ENCODE data around the gene TCEAL7.
A peak's percentile ranks its signal among the peaks of the same experiment; 100 is the strongest.

TCEAL7 gene

DNA sequence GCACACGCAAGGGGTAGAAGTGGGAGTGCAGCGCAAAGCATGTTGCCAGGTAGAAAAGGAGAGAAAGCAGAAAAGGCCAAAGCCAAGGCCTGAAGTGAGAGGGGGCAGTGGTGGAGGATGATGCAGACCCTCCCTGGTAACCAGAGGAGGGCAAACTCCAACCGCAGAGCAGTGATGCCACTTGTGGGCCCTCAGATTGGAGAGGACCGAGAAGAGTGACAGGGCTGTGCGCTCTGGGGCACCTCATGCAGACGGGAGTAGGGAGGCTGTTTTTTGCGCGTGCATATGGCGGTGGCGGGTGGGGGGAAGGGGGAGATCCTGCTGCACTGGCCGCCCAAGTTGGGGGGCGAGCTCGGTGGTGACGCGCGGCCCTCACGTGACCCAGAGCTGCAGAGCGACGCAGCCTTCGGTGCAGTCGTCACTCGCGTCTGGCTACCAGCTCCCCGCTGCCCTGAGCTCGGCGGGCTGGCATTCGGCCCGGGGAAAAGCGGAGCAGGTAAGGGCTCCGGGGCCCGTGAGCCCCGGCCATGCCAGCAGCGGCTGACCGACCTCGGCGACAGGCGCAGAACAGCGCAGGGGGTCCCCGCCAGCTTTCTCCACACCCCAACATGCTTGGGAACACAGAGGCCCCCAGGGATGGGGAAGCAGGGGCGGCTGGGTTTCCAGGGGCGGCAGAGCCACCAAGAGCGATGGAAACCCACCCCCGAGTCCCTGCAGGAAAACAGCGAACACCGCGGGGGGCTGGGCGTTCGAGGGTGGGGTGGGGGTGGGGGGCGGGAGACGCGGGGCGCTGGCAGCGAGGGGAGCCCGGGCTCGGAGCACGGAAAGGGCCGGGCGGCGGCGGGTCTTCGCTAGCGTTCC is 46.3 kb downstream of the TCEAL7 start, which contains the start of gene BEX3:
Gene BEX3, plus strand, starts transcription at position 421 of the 861 bp plus-strand sequence. CDS start 984 bp downstream, outside the sequence.
- no peak for DNase-seq (ENCODE audit: low spot score in 2 of 2)
- ATAC-seq (replicated peaks; ENCODE audit: extremely low read depth, poor library complexity, severe bottlenecking), result peak; percentile 68
- H3K27ac Mint-ChIP-seq (ENCODE audit: low read depth), result peak within 1 kb of the TSS; percentile 61

DNA sequence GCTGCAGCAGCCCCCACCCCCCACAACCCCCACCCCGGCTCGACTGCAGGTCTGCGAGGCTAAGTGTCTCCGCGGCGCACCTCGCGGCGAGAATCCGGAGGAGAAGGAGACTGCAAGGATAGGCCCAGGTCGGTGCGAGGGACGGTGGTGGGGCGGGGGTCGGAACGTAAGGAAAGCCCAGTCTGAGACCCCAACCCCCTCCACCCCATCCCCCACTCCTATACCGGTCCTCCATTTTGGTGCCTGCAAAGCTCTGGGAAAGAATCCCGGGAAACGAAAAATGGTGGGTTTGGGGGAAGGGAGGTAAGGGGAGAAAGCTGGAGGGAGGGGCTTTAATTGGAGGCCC is 46.9 kb downstream of the TCEAL7 start:
- Mint-ChIP-seq H3K27ac (ENCODE audit: low read depth) (no peak overlapping the region), H3K27me3 (no peaks in the 10 kb centered on the region), H3K36me3 (ENCODE audit: insufficient read depth) (peaks cover 3% of the 10 kb centered on the region), H3K9me3 (no peaks in the 10 kb centered on the region), H3K4me1 (peaks cover 4% of the 10 kb centered on the region), H3K4me3 (peak overlapping the region; percentile 62)
- ATAC-seq (replicated peaks; ENCODE audit: extremely low read depth, poor library complexity, severe bottlenecking), result no peak
- DNase-seq (ENCODE audit: low spot score in 2 of 2), result no peak

More for the DNA sequence above, 46.3 kb downstream of the TCEAL7 start, which contains the start of gene BEX3:
- Mint-ChIP-seq H3K4me1 (peaks cover 4% of the 10 kb centered on the region), H3K27me3 (no peaks in the 10 kb centered on the region), H3K36me3 (ENCODE audit: insufficient read depth) (peaks cover 3% of the 10 kb centered on the region), H3K9me3 (no peaks in the 10 kb centered on the region), H3K4me3 (peak within 1 kb of the TSS; percentile 62)

DNA sequence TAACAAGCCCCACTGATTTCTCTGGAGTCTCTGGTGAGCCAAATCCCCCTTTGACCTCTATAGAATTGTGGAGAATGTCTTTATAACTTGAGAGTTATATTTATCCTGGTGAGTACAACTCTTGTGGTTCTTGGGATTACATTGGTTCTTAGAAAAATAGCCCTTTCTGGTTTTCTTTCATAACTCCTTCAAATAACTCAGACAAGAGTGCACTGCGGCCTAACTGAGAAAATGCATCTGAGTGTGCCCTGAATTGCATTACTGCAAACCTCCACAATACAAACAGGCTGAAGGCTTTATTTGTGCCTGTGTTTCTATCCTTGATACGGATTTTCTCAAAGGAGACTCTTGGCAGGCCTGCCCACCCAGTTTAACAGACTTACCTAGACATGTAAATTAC is 49.0 kb downstream of the TCEAL7 start:
- Mint-ChIP-seq H3K27ac (ENCODE audit: low read depth) (no peak overlapping the region), H3K4me1 (peaks cover 4% of the 10 kb centered on the region), H3K4me3 (no peak overlapping the region), H3K9me3 (no peaks in the 10 kb centered on the region), H3K36me3 (ENCODE audit: insufficient read depth) (peaks cover 3% of the 10 kb centered on the region), H3K27me3 (no peaks in the 10 kb centered on the region)
- ATAC-seq (replicated peaks; ENCODE audit: extremely low read depth, poor library complexity, severe bottlenecking) (no peak), DNase-seq (ENCODE audit: low spot score in 2 of 2) (no peak)
